Measurements from ENCODE around the gene RNASE2. TPM values are rescaled to one million over a fixed set of nuclear protein-coding genes. Genes with fewer than 3 reads are reported as not detected.

The RNASE2 gene
- polyA plus RNA-seq, 4 donors, result 0.92 to 3.4 TPM; not detected in 2

DNA sequence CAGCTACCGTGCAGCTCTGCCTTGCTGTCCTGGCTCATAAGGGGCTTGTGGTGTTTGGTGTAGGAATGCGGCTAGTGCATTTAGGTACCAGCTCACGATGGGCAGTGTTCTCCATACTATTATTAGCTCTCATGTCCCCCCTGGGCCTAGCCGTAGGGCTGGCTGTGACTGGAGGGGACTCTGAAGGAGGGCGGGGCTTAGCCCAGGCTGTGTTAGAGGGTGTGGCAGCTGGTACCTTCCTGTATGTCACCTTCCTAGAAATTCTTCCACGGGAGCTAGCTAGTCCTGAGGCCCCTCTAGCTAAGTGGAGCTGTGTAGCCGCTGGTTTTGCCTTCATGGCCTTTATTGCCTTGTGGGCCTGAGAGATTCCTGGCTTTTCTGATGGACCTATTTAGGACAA is 45.9 kb downstream of the RNASE2 start:
- FAIRE-seq (no peak), DNase-seq (no peak)
- WGBS, 3 donors, result 70 to 74% (median 73%) methylated on average over 7 of the region's 7 CpGs

GRCh38 chr14:21003788-21004346 is 48.6 kb downstream of the RNASE2 start:
- H3K36me3 ChIP-seq (ENCODE audit: control insufficient read depth in 3 of 3, insufficient read depth in 2 of 3, low read depth in 1 of 3, low read length in 3 of 3), result no peaks in the 10 kb centered on the region
- H3K27ac ChIP-seq (ENCODE audit: low read depth in 1 of 3, low read length in 2 of 3), result no peak overlapping the region
- H3K4me1 ChIP-seq (ENCODE audit: control insufficient read depth in 3 of 3, insufficient read depth in 2 of 3, low read depth in 1 of 3, low read length in 2 of 3), result peaks cover 0 to 25% (median 0%) of the 10 kb centered on the region in 3 donors
- 86 to 95% (median 87%) methylated on average over 14 of the region's 14 CpGs for WGBS, 3 donors
- no peak overlapping the region for H3K4me3 ChIP-seq (ENCODE audit: low read depth in 1 of 3, low read length in 3 of 3)
- no peaks in the 10 kb centered on the region for H3K27me3 ChIP-seq (ENCODE audit: control insufficient read depth in 3 of 3, insufficient read depth in 3 of 3, low read length in 3 of 3)
- H3K9me3 ChIP-seq (ENCODE audit: control insufficient read depth in 2 of 2, insufficient read depth in 1 of 2, low read depth in 1 of 2, low read length in 1 of 2), result no peaks in the 10 kb centered on the region
- DNase-seq (no peak), FAIRE-seq (no peak)

More for the DNA sequence above, 45.9 kb downstream of the RNASE2 start:
- peaks cover 0 to 43% (median 0%) of the 10 kb centered on the region in 3 donors for H3K4me1 ChIP-seq (ENCODE audit: control insufficient read depth in 3 of 3, insufficient read depth in 2 of 3, low read depth in 1 of 3, low read length in 2 of 3)
- no peaks in the 10 kb centered on the region for H3K27me3 ChIP-seq (ENCODE audit: control insufficient read depth in 3 of 3, insufficient read depth in 3 of 3, low read length in 3 of 3)
- H3K36me3 ChIP-seq (ENCODE audit: control insufficient read depth in 3 of 3, insufficient read depth in 2 of 3, low read depth in 1 of 3, low read length in 3 of 3), result peaks cover 2 to 7% (median 4%) of the 10 kb centered on the region in 3 donors
- H3K4me3 ChIP-seq (ENCODE audit: low read depth in 1 of 3, low read length in 3 of 3), result no peak overlapping the region
- H3K9me3 ChIP-seq (ENCODE audit: control insufficient read depth in 2 of 2, insufficient read depth in 1 of 2, low read depth in 1 of 2, low read length in 1 of 2), result no peaks in the 10 kb centered on the region
- no peak overlapping the region for H3K27ac ChIP-seq (ENCODE audit: low read depth in 1 of 3, low read length in 2 of 3)

Other genes with a start within 250 kb of the RNASE2 start
- not detected for gene EDDM3A, start 209.6 kb upstream of the RNASE2 start, polyA plus RNA-seq
- gene EDDM3B, start 187.1 kb upstream of the RNASE2 start, polyA plus RNA-seq, result not detected
- 10 to 100 TPM in 2 of 4 donors, 1 to 10 TPM in 2; 3.1 to 20.0 (median 10.3) TPM for gene RNASE6, start 174.2 kb upstream of the RNASE2 start, polyA plus RNA-seq
- gene RNASE1, start 152.6 kb upstream of the RNASE2 start, polyA plus RNA-seq, result 100 to 1,000 TPM in 1 of 4 donors, 10 to 100 TPM in 3; 51.3 to 229 (median 84.7) TPM
- gene RNASE3, start 64.1 kb upstream of the RNASE2 start, polyA plus RNA-seq, result under 1 TPM in 2 of 4 donors, not detected in 2; 0.09 to 0.12 TPM
- gene METTL17, start 34.5 kb downstream of the RNASE2 start, polyA plus RNA-seq, result 100 to 1,000 TPM in 1 of 4 donors, 10 to 100 TPM in 3; 68.5 to 119 (median 77.5) TPM
- gene SLC39A2, start 43.8 kb downstream of the RNASE2 start, polyA plus RNA-seq, result under 1 TPM in 3 of 4 donors, not detected in 1; 0.04 to 0.67 (median 0.16) TPM
- 100 to 1,000 TPM in 1 of 4 donors, 10 to 100 TPM in 3; 44.5 to 129 (median 71.4) TPM for gene NDRG2, start 69.6 kb downstream of the RNASE2 start, polyA plus RNA-seq
- gene TPPP2, start 74.7 kb downstream of the RNASE2 start, polyA plus RNA-seq, result under 1 TPM in 2 of 4 donors, not detected in 2; 0.10 to 0.34 TPM
- under 1 TPM in 1 of 4 donors, not detected in 3; 0.04 TPM for gene RNASE13, start 79.3 kb downstream of the RNASE2 start, polyA plus RNA-seq
- gene RNASE7, start 86.9 kb downstream of the RNASE2 start, polyA plus RNA-seq, result under 1 TPM in 1 of 4 donors, not detected in 3; 0.04 TPM
- not detected for gene RNASE8, start 102.3 kb downstream of the RNASE2 start, polyA plus RNA-seq
- gene ARHGEF40, start 114.8 kb downstream of the RNASE2 start, polyA plus RNA-seq, result 10 to 100 TPM in 2 of 4 donors, 1 to 10 TPM in 2; 2.2 to 26.1 (median 7.2) TPM
- 10 to 100 TPM; 42.4 to 69.8 (median 59.6) TPM for gene ZNF219, start 143.2 kb downstream of the RNASE2 start, polyA plus RNA-seq
- gene TMEM253, start 145.6 kb downstream of the RNASE2 start, polyA plus RNA-seq, result 100 to 1,000 TPM in 2 of 4 donors, 10 to 100 TPM in 2; 57.9 to 245 (median 101) TPM
- gene OR5AU1, start 200.6 kb downstream of the RNASE2 start, polyA plus RNA-seq, result not detected